Skeletal muscle cell (primary cell): ENCODE results near the gene WFDC10B.
"Not testable (repeated sequence)": the region's sequence is repeated elsewhere in the genome, so short reads cannot be mapped to it uniquely, and the experiment has no call there.

Experiments used
- DNase-seq: peaks from one replicate; pipeline ENCODE4 v3.0.0-alpha.2; 2010; ENCODE audit warnings: low read depth
- H3K4me3 ChIP-seq: 2 replicates; pipeline ENCODE4 v1.5.1; 2011; ENCODE audit warnings: low read depth, mild to moderate bottlenecking, control low read depth, low read length, moderate library complexity

The WFDC10B gene

DNA sequence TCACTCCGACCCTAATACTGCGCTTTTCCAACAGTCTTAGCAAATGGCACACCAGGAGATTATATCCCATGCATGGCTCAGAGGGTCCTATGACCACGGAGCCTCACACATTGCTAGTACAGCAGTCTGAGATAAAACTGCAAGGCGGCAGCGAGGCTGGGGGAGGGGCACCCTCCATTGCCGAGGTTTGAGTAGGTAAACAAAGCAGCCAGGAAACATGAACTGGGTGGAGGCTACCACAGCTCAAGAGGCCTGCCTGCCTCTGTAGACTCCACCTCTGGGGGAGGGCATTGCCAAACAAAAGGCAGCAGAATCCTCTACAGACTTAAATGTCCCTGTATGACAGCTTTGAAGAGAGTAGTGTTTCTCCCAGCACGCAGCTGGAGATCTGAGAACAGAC, 53.1 kb downstream of the WFDC10B start:
- DNase-seq, H3K4me3 ChIP-seq: not testable (repeated sequence)

GRCh38 chr20:45649312-45649863, 55.4 kb downstream of the WFDC10B start:
- no peak overlapping the region for H3K4me3 ChIP-seq
- no peak for DNase-seq

DNA sequence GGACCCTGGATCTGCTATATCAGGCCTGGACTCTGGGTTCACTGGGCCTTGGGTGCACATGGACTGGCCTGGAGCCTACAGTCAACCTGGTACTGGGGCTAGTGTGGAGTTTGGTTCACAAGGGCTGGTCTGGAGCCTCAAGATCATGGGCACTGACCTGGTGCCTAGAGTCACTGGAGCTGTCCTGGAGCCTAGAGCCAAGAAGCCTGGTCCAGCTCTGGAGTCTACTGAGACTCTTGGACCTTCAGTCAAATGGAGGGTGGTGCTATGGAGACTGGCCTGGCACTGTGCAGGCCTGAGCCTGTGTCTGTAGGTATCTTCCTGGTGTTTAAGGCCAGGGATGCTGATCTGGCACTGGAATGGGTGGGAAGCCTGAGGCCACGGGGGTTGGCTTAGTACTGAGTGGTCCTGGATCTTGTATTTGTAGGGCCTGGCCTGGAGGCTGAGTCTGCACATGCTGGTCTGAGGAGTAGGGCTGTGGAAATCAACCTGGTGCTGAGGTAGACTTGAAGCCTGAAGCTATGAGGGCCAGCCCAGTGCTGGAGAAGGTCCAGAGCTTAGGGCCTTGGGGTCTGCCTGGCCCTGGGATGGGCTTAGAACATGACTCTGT, 57.3 kb downstream of the WFDC10B start:
- DNase-seq: no peak
- H3K4me3 ChIP-seq: no peak overlapping the region

DNA sequence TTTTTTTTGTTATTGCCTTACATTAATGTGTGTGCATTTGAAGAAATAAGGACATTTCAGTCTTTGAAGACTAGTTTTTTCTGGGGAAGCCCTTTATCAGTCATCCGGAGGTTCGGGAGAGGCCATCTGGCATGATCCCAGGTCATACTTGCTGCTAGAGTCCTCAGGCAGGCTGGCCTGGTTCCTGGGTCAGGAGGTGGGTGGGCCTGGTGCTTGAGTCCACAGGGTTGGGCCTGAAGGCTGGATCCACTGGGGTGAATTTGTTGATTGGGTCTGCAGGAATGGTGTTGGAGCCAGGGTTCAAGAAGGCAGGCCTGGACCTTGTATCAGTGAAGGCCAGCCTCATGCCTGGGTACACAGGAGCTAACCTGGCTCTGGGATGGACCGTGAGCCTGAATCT, 57.9 kb downstream of the WFDC10B start:
- DNase-seq: no peak

DNA sequence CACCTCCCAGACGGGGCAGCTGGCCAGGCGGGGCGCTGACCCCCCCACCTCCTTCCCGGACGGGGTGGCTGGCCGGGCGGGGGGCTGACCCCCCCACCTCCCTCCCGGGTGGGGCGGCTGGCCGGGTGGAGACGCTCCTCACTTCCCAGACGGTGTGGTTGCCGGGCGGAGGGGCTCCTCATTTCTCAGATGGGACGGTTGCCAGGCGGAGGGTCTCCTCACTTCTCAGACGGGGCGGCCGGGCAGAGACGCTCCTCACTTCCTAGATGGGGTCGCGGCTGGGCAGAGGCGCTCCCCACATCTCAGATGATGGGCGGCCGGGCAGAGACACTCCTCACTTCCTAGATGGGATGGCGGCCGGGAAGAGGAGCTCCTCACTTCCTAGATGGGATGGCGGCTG, 59.0 kb downstream of the WFDC10B start:
- not testable (repeated sequence) for DNase-seq, H3K4me3 ChIP-seq

More for the DNA sequence above, 57.9 kb downstream of the WFDC10B start:
- no peak overlapping the region for H3K4me3 ChIP-seq

GRCh38 chr20:45641076-45641475, 63.7 kb downstream of the WFDC10B start:
- not testable (repeated sequence) for DNase-seq, H3K4me3 ChIP-seq

DNA sequence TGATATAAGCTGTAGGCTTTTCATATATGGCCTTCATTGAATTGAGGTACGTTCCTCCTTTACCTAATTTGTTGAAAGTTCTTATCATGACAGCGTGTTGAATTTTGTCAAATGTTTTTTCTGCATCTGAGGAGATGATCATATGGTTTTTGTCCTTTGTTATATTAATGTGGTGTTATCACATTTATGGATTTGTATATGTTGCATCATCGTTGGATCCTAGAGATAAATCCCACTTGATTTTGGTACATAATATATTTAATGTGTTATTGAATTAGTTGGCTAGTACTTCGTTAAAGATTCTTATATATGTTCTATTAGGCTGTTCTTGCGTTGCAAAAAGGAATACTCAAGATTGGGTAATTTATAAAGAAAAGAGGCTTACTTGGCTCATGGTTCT, 65.1 kb downstream of the WFDC10B start:
- no peak for DNase-seq
- no peak overlapping the region for H3K4me3 ChIP-seq

- H3K4me3 ChIP-seq: no peak overlapping the region
- DNase-seq: no peak
Measured at GRCh38 chr20:45636513-45636912, 68.3 kb downstream of the WFDC10B start.
